ENCODE data around the gene TRPM1.

DNA sequence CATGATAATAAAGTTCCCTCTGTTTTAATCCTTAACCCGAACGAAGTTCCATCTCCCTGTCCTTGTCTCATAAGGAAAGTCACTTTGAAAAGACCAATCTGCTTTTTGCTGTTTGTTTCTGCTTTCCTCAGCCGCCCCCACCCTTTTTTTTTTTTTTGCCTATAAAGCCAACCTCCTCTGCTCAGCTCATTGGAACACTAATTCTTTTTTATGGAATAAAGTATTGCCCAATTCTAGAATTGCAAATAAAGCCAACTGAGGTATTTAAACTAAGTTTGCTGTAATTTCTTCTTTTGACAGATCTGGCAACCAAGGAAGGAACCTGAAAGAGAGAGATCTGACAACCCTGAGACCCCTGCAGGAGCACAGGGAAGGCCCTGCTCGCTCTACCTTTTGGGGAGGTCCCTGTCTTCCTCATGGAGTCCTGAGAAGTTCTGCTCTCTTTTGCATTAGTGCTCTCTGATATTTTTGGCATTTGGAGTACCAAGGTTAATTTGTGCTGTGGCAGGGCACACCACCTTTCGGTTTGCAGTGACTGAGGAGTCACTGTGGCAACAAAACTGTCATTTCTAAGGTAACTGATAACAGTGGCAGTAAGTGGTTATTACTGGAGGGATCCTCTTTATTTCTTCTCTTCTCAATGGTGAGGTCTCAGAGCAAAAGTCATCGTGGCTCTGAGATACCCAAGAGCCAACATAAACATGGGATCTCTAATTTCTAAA, 35.2 kb upstream of the TRPM1 start:
- TF ChIP-seq, protein P1, sequence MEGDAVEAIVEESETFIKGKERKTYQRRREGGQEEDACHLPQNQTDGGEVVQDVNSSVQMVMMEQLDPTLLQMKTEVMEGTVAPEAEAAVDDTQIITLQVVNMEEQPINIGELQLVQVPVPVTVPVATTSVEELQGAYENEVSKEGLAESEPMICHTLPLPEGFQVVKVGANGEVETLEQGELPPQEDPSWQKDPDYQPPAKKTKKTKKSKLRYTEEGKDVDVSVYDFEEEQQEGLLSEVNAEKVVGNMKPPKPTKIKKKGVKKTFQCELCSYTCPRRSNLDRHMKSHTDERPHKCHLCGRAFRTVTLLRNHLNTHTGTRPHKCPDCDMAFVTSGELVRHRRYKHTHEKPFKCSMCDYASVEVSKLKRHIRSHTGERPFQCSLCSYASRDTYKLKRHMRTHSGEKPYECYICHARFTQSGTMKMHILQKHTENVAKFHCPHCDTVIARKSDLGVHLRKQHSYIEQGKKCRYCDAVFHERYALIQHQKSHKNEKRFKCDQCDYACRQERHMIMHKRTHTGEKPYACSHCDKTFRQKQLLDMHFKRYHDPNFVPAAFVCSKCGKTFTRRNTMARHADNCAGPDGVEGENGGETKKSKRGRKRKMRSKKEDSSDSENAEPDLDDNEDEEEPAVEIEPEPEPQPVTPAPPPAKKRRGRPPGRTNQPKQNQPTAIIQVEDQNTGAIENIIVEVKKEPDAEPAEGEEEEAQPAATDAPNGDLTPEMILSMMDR (IDR thresholded peaks at IDR 0.05) = no peak
- TF ChIP-seq POLR2AphosphoS5 (IDR thresholded peaks at IDR 0.05) (no peak), POLR2A (IDR thresholded peaks at IDR 0.05) (no peak), EP300 (IDR thresholded peaks at IDR 0.05) (no peak)

Data from gastroesophageal sphincter (tissue), 3 donors.